PC-9 (cell line): ENCODE data around the gene TRIM15.

Experiments
- CTCF ChIP-seq: fragments of 200-600 bp; sonication (generic); conservative IDR thresholded peaks from 2 replicates; pipeline ENCODE4 v1.6.1; 2017; ENCODE audit warnings: mixed run types, antibody characterized with exemption, mild to moderate bottlenecking, moderate library complexity
- EZH2 ChIP-seq: fragments of 200-600 bp; sonication (generic); IDR thresholded peaks from 2 replicates; pipeline ENCODE4 v1.8.0; 2017; ENCODE audit warnings: antibody characterized with exemption, low read depth

GRCh38 chr6:30151580-30151979 is 11.8 kb upstream of the TRIM15 start:
- TF ChIP-seq CTCF (no peak), EZH2 (no peak)
